Measurements from ENCODE around the gene DNAJC12.
"Not testable (repeated sequence)": the region's sequence is repeated elsewhere in the genome, so short reads cannot be mapped to it uniquely, and the experiment has no call there.

DNAJC12 gene

DNA sequence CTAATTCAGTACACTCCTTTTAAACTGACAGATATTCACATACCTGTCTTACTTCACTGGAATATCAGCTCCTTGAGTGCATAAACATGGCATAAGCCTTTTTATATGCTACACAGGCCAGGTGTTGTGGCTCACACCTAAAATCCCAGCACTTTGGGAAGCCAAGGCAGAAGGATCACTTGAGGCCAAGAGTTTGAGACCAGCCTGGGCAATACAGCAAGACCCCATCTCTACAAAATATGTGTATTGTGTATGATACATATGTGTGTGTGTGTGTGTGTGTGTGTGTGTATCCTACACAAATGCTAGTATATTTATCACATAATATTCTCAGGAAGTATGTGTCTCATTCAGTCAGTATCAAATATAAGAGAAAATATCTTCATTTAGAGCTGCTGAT is 45.3 kb downstream of the DNAJC12 start:
- FAIRE-seq (no peak), DNase-seq (ENCODE audit: insufficient read length, low spot score) (no peak)
- no peak for TF ChIP-seq POLR2A (IDR thresholded peaks at IDR 0.05; ENCODE audit: low read depth, low read length)

DNA sequence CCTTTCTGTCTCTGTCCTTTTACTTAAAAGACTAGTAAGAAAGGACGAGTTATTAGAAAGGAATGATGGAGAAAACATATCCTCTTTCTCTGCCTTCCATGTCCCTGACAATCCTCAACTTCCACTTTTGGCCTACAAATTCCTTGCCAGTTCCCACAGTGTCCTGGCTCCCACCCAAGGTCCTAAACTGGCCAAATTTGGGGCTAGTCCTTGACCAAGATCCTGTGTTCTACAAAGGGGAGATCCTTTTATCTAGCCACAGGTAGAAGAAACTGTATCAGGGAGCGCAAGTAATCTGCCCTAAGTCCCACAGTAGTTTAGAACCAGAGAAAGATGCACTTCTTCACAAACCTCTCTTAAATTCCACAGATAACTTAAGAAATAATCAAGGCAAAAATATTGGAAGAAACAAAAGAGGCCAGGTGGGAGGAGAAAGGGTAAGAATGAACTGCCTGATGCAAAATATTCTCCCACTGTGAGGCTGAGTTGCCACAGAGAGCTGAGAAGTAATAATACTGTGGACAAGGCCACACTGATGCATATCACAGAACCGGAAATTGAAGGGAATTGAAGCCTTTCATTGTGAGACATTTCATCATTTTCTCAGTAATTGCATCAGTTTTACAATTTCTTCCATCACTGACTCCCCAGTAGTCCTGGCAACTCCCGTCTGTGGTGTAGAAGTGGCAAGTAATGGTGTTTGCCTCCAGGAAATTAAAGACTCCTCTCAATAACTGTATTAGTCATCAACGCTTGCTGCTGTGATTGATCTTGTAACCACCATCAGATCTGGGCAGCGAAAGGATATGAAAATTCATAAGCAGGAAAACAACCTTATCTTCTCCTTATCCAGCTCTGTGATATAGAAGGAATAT is 47.2 kb downstream of the DNAJC12 start:
- DNase-seq (ENCODE audit: insufficient read length, low spot score) (no peak), FAIRE-seq (no peak)

DNA sequence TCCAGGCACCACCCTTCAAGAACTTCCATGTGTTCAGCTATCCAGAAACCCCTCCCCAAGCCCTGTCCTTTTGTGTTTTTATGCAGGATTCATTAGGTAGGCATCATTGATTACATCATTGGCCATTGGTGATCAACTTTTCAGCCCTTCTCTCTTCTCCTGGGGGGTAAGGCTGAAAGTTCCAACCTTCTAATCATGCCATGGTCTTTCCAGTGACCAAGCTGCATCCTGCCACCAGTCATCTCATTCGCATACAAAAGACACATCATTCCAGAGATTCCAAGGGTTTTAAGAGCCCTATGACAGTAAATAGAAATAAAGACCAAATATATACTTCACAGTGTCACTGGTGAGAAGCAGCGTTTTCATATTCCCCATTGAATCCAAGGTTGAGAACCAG is 48.2 kb downstream of the DNAJC12 start:
- DNase-seq (ENCODE audit: insufficient read length, low spot score) (no peak), FAIRE-seq (no peak)
- no peak for TF ChIP-seq POLR2A (IDR thresholded peaks at IDR 0.05; ENCODE audit: low read depth, low read length)

More for the DNA sequence above, 47.2 kb downstream of the DNAJC12 start:
- TF ChIP-seq POLR2A (IDR thresholded peaks at IDR 0.05; ENCODE audit: low read depth, low read length) = no peak

DNA sequence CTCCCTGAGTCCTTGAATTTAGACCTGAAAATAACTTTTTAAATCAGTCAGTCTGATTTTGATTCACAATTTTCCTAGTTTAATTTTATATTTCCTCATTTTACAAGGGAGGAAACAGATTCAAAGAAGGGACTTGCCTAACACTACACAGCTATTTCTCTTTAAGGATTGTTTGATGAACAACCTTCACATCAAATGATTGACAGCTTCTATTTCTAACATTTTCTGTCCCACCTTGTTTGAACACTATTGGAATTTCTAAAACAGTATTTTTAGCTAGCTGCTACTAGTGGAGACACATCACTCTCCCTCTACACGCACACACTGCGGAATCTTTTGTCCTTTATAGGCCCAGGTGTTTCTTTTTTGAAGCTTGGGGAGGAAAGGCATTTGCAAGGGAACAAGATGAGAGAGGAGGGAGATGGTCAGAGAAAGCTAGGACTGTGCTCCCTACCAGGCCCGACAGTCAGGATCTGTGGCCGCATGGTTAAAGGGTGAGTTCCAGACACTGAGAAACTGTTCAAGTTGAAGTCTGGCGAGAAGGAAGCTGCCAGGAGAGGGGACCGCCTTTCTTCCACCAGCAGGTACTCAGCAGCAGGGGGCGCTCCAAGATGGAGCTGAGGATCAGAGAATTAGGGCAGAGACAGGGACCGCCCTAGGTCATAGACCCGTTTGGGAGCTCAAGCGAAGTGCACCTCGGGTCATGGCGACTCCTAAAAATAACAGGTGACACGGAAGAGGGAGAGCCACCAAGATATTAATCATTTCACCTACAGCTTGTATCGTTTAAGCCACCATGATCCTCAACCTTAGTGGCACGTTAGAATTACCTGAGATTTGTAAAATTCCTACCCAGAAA is 49.7 kb downstream of the DNAJC12 start:
- DNase-seq (ENCODE audit: insufficient read length, low spot score) (peak; percentile 67), FAIRE-seq (peak; percentile 91)
- no peak for TF ChIP-seq POLR2A (IDR thresholded peaks at IDR 0.05; ENCODE audit: low read depth, low read length)

DNA sequence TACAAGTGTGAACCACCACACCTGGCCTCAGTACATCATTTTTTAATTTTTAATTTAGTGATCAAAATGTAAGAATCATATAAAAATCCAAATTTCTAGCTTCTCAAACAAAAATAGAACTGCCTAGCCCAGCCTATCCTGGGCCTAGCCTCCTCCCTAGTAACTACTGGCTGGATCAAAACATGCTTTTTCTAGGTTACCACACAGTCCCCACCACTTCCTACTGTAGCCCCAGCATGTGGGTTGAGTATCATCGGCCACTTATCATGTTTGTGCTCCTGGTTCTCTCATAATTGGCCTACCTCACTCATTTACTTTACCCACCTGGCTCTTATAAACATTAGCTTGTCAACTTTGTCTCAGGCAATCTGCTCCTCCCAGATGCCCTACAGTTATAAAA is 52.9 kb downstream of the DNAJC12 start:
- DNase-seq (ENCODE audit: insufficient read length, low spot score) (no peak), FAIRE-seq (no peak)
- no peak for TF ChIP-seq POLR2A (IDR thresholded peaks at IDR 0.05; ENCODE audit: low read depth, low read length)

DNA sequence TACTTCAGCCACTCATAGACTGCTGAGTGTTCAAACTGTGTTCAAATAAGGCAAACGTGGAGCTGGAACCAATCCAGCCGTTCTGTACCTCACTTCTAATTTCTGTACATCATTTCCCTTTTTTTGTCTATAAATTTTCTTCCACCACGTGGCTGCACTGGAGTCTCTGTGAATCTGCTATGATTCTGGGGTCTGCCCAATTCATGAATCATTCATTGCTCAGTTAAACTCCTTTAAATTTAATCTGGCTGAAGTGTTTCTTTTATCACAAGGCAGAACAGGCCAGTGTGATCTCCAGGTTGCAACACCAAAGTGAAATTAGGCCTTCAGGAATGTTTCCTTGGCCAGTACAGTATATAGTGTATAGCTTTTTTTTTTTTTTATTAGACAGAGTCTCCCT is 53.5 kb downstream of the DNAJC12 start:
- no peak for TF ChIP-seq POLR2A (IDR thresholded peaks at IDR 0.05; ENCODE audit: low read depth, low read length)
- FAIRE-seq (no peak), DNase-seq (ENCODE audit: insufficient read length, low spot score) (no peak)

DNA sequence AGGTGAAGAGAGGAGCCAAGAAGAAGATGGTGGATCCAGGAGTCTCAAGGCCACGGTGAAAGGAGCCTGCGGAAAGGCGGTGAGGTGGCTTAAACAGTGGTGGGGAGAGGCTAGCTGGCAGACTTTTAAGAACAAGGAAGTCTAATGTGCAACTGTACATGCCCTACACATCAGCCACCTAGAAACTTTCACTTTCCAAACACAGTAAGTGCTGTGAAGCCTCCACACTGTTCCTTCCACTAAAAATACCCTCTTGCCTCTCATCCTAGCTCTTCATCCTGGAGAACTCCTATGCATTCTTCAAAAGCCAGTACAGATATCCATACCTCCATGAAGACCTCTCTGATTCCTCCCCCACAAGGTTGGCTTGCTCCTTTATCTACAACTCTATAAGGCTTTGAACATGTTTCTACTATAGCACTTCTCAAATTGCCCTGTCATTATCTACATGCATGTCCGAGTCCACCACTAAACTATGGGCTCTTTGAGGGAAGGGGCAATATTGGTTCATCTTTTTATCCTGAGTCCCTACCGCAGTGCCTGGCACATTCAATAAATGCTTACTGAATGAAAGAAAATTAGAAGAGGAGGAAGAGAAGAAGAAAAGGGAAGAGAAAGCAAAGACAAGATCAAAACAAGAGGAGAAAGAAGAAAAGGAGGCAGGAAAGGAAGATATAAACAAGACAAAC is 54.2 kb downstream of the DNAJC12 start:
- TF ChIP-seq POLR2A (IDR thresholded peaks at IDR 0.05; ENCODE audit: low read depth, low read length) = no peak
- FAIRE-seq = no peak
- DNase-seq (ENCODE audit: insufficient read length, low spot score) = no peak

DNA sequence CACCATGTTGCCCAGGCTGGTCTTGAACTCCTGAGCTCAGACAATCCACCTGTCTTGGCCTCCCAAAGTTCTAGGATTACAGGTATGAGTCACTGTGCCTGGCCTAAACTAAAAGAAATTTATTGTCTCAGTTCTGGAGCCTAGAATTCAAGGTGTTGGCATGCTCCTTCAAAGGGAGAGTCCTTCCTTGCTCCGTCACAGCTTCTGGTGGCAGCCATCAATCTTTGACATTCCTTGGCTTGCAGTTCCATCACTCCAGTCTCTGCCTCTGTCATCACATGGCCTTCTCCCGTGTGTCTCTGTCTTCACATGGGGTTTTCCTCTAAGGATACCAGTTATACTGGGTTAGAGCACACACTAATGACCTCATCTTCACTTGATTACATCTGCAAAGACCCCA is 55.5 kb downstream of the DNAJC12 start:
- DNase-seq (ENCODE audit: insufficient read length, low spot score) (no peak), FAIRE-seq (no peak)
- TF ChIP-seq POLR2A (IDR thresholded peaks at IDR 0.05; ENCODE audit: low read depth, low read length) = no peak

DNA sequence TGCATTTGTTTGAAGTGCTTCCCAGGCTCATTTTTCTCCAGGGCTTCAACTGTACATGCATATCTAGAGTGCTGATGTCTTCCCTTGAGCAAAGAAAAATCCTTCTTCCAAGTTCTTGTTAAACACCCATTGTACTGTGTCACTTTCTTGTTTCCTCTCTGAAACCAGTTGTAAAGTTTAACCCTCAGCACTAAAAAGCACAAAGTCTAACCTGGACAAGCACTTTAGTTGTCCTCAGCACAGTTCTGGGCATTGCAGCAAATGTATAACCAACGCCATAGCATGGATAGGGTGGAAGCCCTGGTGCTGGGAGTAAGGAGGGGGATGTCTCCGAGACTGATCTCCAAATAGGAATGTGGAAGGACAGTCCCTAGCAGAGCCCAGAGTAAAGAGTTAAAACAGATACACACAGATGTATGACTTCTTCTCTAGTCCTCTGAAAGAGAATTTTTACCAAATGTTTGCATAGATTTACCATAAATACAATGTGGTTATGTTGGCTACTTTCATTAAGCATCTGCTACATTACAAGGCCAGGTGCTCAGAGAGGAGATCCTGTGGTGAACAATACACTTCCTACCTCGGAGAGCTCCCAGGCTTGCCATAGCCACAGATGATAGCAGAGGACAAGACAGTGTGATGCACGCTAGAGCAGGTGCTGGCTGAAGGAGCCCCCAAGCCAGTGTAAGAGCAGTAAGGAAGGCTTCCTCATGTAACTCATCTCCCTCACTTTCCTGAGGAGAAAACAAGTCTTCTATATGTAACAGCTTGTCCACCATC is 57.0 kb downstream of the DNAJC12 start:
- no peak for FAIRE-seq
- no peak for TF ChIP-seq POLR2A (IDR thresholded peaks at IDR 0.05; ENCODE audit: low read depth, low read length)

DNA sequence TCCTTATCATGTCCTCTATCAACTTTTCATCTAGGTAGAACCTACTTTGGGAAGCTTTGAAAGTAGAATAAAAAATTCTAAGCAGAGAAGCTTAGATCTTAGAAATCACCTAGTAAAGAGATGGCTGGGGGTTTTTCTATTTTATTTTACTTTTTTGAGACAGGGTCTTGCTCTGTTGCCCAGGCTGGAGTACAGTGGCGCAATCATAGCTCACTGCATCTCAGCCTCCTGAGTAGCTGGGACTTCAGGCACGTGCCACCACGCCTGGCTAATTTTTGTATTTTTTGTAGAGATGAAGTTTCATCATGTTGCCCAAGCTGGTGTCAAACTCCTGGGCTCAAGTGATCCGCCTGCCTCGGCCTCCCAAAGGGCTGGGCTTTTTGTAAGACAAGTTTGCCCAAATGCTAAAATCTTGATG is 57.8 kb downstream of the DNAJC12 start:
- not testable (repeated sequence) for DNase-seq (ENCODE audit: insufficient read length, low spot score); FAIRE-seq

More for the DNA sequence above, 57.0 kb downstream of the DNAJC12 start:
- DNase-seq (ENCODE audit: insufficient read length, low spot score) = no peak

DNA sequence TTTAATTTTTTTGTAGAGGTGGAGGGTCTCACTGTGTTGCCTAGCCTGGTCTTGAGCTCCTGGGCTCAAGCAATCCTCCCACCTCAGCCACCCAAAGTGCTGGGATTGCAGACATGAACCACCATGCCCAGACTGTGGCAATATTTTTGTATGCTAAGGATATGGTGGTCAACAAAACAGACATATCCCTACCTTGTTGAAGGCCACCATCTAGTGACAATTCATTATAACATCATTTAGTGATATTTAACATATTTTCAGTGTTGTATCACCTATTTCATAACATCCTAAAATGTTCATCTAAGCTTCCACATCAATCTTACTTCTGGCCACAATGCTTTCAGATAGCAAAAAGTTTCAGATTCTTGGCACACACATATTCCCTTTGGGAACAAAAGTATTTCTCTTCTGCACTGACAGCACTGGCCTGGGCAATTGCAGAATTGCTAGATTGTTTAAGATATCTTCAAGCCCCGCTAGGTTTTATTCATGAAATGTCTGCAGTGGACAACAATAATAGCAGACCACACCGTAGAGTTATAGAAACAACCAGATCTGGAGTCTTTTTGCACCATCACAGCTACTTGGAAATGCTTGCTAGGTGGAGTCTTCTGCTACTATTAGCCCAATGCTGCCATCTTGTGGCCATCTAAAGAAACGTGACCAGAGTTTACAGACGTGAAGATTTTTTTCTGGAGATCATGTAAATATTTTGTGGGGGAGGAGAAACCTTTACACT is 58.4 kb downstream of the DNAJC12 start:
- peak; percentile 96 for FAIRE-seq
- no peak for TF ChIP-seq POLR2A (IDR thresholded peaks at IDR 0.05; ENCODE audit: low read depth, low read length)
- peak; percentile 38 for DNase-seq (ENCODE audit: insufficient read length, low spot score)

DNA sequence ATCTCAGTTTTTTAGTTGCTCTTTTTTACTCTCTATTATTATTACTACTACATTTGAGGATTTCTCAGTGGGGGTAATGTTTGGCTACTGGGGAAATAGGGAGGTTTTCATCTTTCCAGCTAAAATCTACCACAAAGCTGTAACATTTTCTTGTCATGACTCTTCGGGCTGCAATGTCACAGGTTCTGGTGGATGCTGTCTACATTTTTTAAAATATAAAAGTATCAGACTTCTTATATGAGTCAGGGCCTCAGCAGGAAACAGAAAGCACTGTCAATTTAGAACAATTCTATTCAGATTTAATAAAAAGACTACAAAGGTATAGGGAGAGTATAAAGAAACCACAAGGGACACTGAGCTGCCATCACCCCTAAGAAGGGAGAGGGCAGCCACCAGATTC is 61.6 kb downstream of the DNAJC12 start:
- no peak for FAIRE-seq
- no peak for DNase-seq (ENCODE audit: insufficient read length, low spot score)
- no peak for TF ChIP-seq POLR2A (IDR thresholded peaks at IDR 0.05; ENCODE audit: low read depth, low read length)

DNA sequence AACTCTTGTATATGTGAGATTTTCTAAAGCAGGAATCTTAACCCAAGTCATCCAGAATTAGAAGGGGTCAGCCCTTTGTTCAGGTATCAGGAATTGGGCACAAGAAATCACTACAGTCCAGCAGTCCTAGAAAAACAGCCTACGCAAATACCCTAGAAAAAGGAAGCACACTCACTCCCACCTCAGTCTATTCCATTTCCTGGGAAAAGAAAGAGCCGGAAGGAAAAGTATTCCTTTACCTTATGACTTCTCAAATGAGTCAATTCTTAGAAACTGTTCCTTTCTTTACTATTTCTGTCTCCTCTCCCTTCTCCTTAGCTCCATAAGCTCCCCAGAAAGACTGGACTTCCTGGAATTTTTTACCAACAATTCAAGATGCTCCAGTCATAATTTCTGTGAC is 62.7 kb downstream of the DNAJC12 start:
- DNase-seq (ENCODE audit: insufficient read length, low spot score) (no peak), FAIRE-seq (no peak)
- TF ChIP-seq POLR2A (IDR thresholded peaks at IDR 0.05; ENCODE audit: low read depth, low read length) = no peak

Data from H54 (cell line).